Effector memory CD8-positive, alpha-beta T cell (primary cell): ENCODE results near the gene ELP4.

ENCODE experiments used
- ATAC-seq: fragments of 150-1000 bp; cut with Tn5 transposase; replicated peaks from 2 replicates; pipeline ENCODE4 v1.10.0; 2021; ENCODE audit warnings: mild to moderate bottlenecking, moderate library complexity
- DNase-seq, 3 experiments: peaks; one replicate each; pipeline ENCODE4 v3.0.0; 2021
- H3K27ac Mint-ChIP-seq, 2 donors: one replicate each; pipeline ENCODE4 v1.8.0; 2022; ENCODE audit warnings: mild to moderate bottlenecking in 2 of 2, mixed read lengths in 2 of 2, moderate library complexity in 2 of 2
- H3K27me3 Mint-ChIP-seq, 2 donors: one replicate each; pipeline ENCODE4 v1.8.0; 2022; ENCODE audit warnings: mixed read lengths in 2 of 2
- H3K36me3 Mint-ChIP-seq: one replicate; pipeline ENCODE4 v1.8.0; 2022; ENCODE audit warnings: mild to moderate bottlenecking, moderate library complexity, mixed read lengths; ENCODE audit not compliant: insufficient read depth
- H3K4me1 Mint-ChIP-seq, 2 donors: one replicate each; pipeline ENCODE4 v1.8.0; 2022; ENCODE audit warnings: low read depth in 2 of 2, mixed read lengths in 2 of 2
- H3K4me3 Mint-ChIP-seq, 2 donors: one replicate each; pipeline ENCODE4 v1.8.0; 2022; ENCODE audit warnings: mild to moderate bottlenecking in 2 of 2, mixed read lengths in 2 of 2, moderate library complexity in 2 of 2
- H3K9me3 Mint-ChIP-seq, 2 donors: one replicate each; pipeline ENCODE4 v1.8.0; 2022; ENCODE audit warnings: mixed read lengths in 2 of 2

Gene ELP4

DNA sequence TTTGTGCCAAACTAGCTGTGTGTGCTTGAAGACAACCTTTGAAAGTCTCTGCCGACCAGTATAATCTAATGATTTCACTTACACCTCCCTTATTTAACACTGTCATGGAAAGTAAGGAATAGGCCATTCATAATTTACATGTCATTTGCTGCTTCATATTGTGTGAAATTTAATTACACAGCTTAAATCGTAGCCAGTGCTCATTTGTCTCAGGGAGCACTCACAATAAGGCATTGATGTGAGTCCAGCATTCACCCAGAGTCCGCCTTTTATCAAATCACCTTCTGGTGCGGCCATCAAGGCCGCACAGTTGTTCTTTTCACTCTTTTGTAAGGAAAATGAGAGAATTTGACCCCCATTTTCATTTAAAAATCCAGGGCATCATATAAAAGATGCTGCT is 254.7 kb downstream of the ELP4 start:
- Mint-ChIP-seq H3K4me3 (no peak overlapping the region), H3K27ac (no peak overlapping the region), H3K36me3 (no peaks in the 10 kb centered on the region), H3K9me3 (no peaks in the 10 kb centered on the region), H3K4me1 (no peaks in the 10 kb centered on the region), H3K27me3 (no peaks in the 10 kb centered on the region)
- DNase-seq (no peak), ATAC-seq (no peak)

DNA sequence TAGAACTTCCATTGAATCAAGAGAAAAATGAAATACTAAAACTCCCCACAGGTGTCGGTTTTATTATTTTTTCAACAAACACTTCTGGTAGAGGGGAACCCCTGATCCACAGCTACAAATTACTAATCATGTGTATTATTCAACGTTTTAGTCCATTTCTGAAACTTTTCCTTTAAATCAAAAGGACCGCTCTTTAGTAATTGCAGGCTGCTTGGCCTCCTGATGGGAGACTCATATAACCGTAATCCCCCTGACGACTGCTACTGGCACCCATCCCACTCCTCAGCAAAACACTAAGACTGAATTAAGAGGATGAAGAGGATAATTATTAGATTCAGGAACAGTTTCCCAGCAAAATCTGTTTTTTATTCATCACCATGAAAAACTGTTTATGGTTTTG is 255.2 kb downstream of the ELP4 start:
- Mint-ChIP-seq H3K4me1 (no peaks in the 10 kb centered on the region), H3K4me3 (no peak overlapping the region), H3K36me3 (no peaks in the 10 kb centered on the region), H3K9me3 (no peaks in the 10 kb centered on the region), H3K27me3 (no peaks in the 10 kb centered on the region), H3K27ac (no peak overlapping the region)
- no peak for ATAC-seq
- DNase-seq, result no peak

DNA sequence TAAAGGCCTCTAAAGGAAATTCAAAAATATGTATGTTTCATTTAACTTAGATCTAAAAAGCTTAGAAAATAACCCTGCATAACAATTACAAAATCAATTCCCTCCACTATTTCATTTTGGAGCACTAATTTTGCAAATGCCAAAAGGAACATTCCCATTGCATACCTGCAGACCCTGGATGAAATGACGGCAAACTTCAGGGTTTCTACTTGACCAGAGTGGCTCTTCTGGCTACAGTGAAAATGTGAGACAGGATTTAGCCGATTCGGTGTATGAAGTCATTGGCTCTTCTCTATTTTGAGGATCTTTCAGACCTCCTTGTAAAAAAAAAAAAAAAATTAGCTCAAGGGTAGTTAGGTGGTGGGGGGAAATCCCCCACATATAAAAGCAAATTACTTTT is 257.5 kb downstream of the ELP4 start:
- H3K4me1 Mint-ChIP-seq, result no peaks in the 10 kb centered on the region
- no peaks in the 10 kb centered on the region for H3K36me3 Mint-ChIP-seq
- no peaks in the 10 kb centered on the region for H3K9me3 Mint-ChIP-seq
- DNase-seq (no peak), ATAC-seq (no peak)
- no peaks in the 10 kb centered on the region for H3K27me3 Mint-ChIP-seq
- H3K27ac Mint-ChIP-seq, result no peak overlapping the region
- no peak overlapping the region for H3K4me3 Mint-ChIP-seq

DNA sequence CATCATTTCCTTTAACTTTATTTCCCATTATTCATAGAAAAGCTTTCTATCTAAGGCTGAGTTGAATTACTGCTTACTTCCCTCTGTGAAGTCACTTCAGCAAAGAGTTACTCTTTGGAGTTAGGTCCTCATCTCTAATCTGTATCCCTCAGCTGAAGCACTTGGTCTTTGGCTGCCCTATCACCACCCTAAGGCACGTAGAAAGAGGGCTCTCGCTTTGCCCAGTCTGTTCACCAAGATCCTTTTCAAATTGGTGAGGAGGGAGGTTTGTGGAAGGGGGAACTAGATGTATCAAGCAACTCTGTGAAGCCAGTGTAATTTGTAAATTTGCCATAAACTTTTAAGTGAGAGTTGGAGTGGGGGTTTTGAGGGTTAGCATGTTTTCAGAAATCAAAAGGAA is 258.1 kb downstream of the ELP4 start:
- Mint-ChIP-seq H3K9me3 (no peaks in the 10 kb centered on the region), H3K4me3 (no peak overlapping the region), H3K4me1 (no peaks in the 10 kb centered on the region), H3K27ac (no peak overlapping the region), H3K27me3 (no peaks in the 10 kb centered on the region), H3K36me3 (no peaks in the 10 kb centered on the region)
- ATAC-seq, result no peak
- DNase-seq, result no peak

- Mint-ChIP-seq H3K27me3 (no peaks in the 10 kb centered on the region), H3K27ac (no peak overlapping the region), H3K9me3 (no peaks in the 10 kb centered on the region), H3K4me1 (no peaks in the 10 kb centered on the region), H3K36me3 (no peaks in the 10 kb centered on the region), H3K4me3 (no peak overlapping the region)
- ATAC-seq, result no peak
- no peak for DNase-seq
These were observed 259.4 kb downstream of the ELP4 start for GRCh38 chr11:31768749-31769640.

DNA sequence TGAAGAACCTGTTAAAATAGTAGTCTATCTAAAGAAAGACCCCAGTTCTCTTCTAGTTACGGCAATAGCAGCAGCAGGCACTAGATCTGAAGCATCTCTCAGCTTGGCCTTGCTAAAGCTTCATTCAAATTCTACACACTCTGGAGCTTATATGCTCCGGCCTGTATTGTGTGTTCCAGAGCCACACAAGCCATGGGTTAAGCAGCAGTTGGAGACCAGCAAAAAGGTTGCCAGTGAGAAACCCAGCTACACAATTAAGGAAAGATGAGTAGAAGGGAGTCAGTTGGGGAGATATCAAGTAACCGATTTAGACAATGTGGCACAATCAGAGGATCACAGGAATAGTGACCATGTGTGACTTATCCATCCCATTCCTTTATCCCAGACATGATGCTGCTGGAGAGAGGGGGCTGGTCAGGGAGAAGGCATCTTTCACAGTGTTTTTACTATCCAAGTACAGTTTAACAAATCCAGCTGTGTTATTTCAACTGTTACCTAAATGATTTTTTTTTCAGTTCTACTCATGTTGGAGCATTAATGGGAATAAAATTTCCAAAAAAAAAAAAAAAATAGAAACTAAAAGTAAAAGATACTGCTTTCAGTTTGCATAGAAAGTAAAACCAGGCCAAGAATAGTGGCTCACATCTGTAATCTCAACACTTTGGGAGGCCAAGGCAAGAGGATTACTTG is 260.6 kb downstream of the ELP4 start:
- no peak for DNase-seq
- ATAC-seq, result no peak
- Mint-ChIP-seq H3K27me3 (no peaks in the 10 kb centered on the region), H3K9me3 (no peaks in the 10 kb centered on the region), H3K36me3 (no peaks in the 10 kb centered on the region), H3K27ac (no peak overlapping the region), H3K4me1 (no peaks in the 10 kb centered on the region), H3K4me3 (no peak overlapping the region)

GRCh38 chr11:31772412-31772811 is 262.8 kb downstream of the ELP4 start:
- DNase-seq, result no peak
- H3K36me3 Mint-ChIP-seq, result no peaks in the 10 kb centered on the region
- no peaks in the 10 kb centered on the region for H3K27me3 Mint-ChIP-seq
- no peak overlapping the region for H3K27ac Mint-ChIP-seq
- no peak overlapping the region for H3K4me3 Mint-ChIP-seq
- no peaks in the 10 kb centered on the region for H3K4me1 Mint-ChIP-seq
- no peak for ATAC-seq
- peaks cover 0 to under 1% of the 10 kb centered on the region in 2 donors for H3K9me3 Mint-ChIP-seq

DNA sequence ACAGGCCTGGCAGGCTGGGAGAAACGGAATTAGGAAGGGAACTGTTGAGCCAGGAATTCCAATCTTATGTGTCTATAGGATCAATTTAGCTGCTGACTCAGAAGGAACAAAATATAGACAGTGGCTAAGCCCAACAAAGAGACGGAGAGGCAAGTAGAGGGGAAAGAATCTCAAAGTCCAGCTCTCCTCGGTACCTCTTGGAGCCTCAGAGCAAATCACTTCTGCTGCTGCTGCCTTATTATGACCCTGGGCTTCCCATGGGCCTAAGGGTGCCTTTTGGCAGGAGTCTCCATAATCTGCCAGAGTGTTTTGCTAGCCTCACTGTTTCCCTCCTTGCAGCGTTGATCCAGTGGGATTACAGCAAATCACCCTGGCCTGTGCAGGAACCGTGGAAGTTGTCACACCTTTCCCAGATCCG is 269.8 kb downstream of the ELP4 start:
- H3K4me1 Mint-ChIP-seq, result no peaks in the 10 kb centered on the region
- peaks cover 5% of the 10 kb centered on the region for H3K36me3 Mint-ChIP-seq
- no peaks in the 10 kb centered on the region for H3K27me3 Mint-ChIP-seq
- no peak for DNase-seq
- no peak overlapping the region for H3K4me3 Mint-ChIP-seq
- ATAC-seq, result no peak
- peaks cover 0 to 2% of the 10 kb centered on the region in 2 donors for H3K9me3 Mint-ChIP-seq
- no peak overlapping the region for H3K27ac Mint-ChIP-seq

GRCh38 chr11:31780078-31780477 is 270.5 kb downstream of the ELP4 start:
- DNase-seq (no peak), ATAC-seq (no peak)
- Mint-ChIP-seq H3K27ac (no peak overlapping the region), H3K4me3 (no peak overlapping the region), H3K36me3 (peaks cover 5% of the 10 kb centered on the region), H3K9me3 (peaks cover 0 to 2% of the 10 kb centered on the region in 2 donors), H3K27me3 (no peaks in the 10 kb centered on the region), H3K4me1 (no peaks in the 10 kb centered on the region)

DNA sequence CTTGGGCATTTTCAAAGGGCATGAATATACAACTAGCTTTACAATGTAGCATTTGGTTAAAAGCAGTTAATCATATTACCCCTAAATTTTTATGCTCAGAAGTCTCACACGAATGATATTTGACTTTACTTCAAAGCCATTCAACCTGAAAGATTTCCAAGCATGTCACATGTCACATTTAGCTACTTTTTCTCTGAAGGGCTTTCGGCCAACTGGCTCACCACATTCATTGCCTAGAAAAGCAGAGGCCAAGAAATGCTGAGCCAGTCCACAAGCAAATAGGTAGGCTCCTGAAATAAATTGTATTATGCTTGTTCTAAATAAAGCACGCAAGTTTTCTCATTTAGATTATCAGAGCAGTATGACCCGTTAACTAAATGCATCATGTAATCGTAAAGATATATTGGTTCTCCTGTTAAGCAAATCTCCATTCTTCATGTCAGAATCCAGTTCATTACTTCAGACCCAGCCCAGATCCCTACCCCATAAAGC is 271.0 kb downstream of the ELP4 start:
- no peaks in the 10 kb centered on the region for H3K27me3 Mint-ChIP-seq
- no peak overlapping the region for H3K4me3 Mint-ChIP-seq
- no peaks in the 10 kb centered on the region for H3K4me1 Mint-ChIP-seq
- no peak for DNase-seq
- H3K9me3 Mint-ChIP-seq, result peaks cover 0 to 2% of the 10 kb centered on the region in 2 donors
- no peak overlapping the region for H3K27ac Mint-ChIP-seq
- peaks cover 5% of the 10 kb centered on the region for H3K36me3 Mint-ChIP-seq
- ATAC-seq, result no peak

DNA sequence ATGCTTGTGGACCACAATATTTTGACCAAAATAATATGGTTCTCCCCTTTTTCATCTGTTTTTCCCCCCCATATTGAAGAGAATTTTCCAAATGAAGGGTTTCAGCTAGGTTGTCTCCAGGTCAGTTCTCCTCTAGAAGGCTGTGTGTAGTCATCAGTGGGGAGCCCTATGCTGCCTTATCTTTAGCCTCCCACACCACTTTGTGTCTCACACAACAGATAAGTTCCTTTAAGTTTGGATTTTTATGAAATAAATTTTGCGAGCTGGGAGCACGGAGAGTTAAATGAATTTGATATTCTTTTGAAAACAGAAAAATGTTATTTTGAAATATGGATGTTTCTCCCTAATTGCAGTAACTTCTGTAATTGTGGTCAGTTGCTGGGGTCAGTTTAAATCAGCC is 272.7 kb downstream of the ELP4 start:
- no peak for ATAC-seq
- no peaks in the 10 kb centered on the region for H3K4me1 Mint-ChIP-seq
- H3K36me3 Mint-ChIP-seq, result peaks cover 5% of the 10 kb centered on the region
- no peaks in the 10 kb centered on the region for H3K27me3 Mint-ChIP-seq
- no peak for DNase-seq
- H3K9me3 Mint-ChIP-seq, result peaks cover 0 to 2% of the 10 kb centered on the region in 2 donors
- H3K4me3 Mint-ChIP-seq, result no peak overlapping the region
- H3K27ac Mint-ChIP-seq, result no peak overlapping the region

DNA sequence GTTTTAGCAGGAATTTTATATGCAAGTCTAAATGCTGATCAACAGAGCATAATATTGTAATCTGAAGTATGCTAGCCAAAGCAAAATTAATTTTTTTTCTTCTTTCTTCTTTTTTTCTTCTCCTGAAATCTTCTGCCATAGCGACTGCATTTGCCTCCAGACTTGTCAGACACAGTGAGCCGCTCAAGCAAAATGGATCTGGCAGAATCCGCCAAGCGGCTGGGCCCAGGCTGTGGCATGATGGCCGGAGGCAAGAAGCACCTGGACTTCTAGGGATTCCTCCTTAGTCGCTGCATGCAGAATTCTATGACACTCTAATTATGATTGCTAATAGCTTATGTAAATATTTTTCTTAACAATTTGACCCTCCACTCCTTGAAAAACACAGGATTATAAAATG is 273.7 kb downstream of the ELP4 start:
- DNase-seq (no peak), ATAC-seq (no peak)
- H3K36me3 Mint-ChIP-seq, result peaks cover 5% of the 10 kb centered on the region
- H3K9me3 Mint-ChIP-seq, result no peaks in the 10 kb centered on the region
- no peaks in the 10 kb centered on the region for H3K27me3 Mint-ChIP-seq
- no peaks in the 10 kb centered on the region for H3K4me1 Mint-ChIP-seq
- H3K4me3 Mint-ChIP-seq, result no peak overlapping the region
- H3K27ac Mint-ChIP-seq, result no peak overlapping the region

- no peaks in the 10 kb centered on the region for H3K9me3 Mint-ChIP-seq
These were observed 275.0 kb downstream of the ELP4 start for GRCh38 chr11:31784611-31785010.

More at GRCh38 chr11:31784611-31785010, 275.0 kb downstream of the ELP4 start:
- ATAC-seq (no peak), DNase-seq (no peak)
- no peak overlapping the region for H3K27ac Mint-ChIP-seq
- H3K36me3 Mint-ChIP-seq, result no peaks in the 10 kb centered on the region
- no peak overlapping the region for H3K4me3 Mint-ChIP-seq
- no peaks in the 10 kb centered on the region for H3K27me3 Mint-ChIP-seq
- no peaks in the 10 kb centered on the region for H3K4me1 Mint-ChIP-seq
